HG03095 (cell line): ENCODE data around the gene TKTL1.

Source experiments
- ATAC-seq: cut with Tn5 transposase; IDR thresholded peaks from one replicate; pipeline ENCODE4 v1.9.1; 2021; ENCODE audit warnings: moderate library complexity; ENCODE audit not compliant: unreplicated experiment

Gene TKTL1

DNA sequence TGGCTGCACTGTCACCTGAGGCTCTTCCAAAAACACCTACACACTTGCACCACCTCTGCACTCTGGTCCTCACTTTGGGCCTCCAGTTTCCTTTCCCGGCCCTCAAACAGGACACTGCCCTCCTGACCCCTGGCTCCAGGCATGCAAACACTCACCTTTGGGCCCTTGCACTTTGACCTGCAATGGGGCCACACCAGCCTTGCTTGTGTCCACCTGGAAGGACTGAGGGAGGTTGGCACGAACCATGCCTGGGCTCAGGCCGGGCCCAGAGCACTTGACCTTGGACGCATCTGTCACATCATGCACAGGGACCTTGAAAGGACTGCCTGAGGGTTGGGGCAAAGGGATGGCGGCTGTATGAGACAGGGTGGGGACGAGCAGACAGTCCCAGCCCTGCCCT is 63.2 kb downstream of the TKTL1 start:
- ATAC-seq: no peak

GRCh38 chrX:154359362-154360154 is 64.0 kb downstream of the TKTL1 start:
- no peak for ATAC-seq

GRCh38 chrX:154360155-154360713 is 64.6 kb downstream of the TKTL1 start:
- ATAC-seq: no peak

- ATAC-seq: no peak
These were observed 66.6 kb downstream of the TKTL1 start for GRCh38 chrX:154362085-154362742.

- ATAC-seq: no peak
These were observed 68.3 kb downstream of the TKTL1 start for GRCh38 chrX:154363706-154364439.

DNA sequence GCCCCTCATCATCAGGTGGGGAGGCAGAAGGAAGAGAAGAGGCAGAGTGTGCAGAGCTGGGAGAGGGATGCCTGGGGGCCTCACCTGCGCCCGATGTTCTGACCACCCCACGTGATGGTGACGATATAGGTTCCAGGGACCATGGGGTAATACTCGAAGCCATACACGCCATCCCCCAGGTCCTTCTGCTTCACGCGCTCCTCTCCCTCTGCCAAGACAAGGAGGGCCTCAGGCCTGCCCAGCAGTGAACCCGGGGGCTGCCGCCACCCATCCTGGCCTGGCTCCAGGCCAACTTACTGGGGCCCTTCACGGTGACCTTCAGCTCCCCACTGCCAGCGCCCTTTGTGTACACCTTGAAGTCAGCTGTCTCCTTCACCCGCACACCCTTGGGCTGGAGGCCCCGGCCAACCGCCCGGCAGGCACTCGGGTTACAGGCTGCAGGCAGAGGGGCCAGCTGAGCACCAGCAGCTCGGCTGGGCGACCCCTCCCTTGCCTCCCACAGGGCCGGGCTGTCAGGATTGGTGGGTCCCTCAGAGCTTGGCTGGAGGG is 69.5 kb downstream of the TKTL1 start:
- no peak for ATAC-seq

GRCh38 chrX:154365997-154366665 is 70.5 kb downstream of the TKTL1 start:
- no peak for ATAC-seq

GRCh38 chrX:154366666-154367055 is 71.1 kb downstream of the TKTL1 start:
- ATAC-seq: no peak

- ATAC-seq: no peak
These were observed 72.1 kb downstream of the TKTL1 start for GRCh38 chrX:154367474-154368308.

DNA sequence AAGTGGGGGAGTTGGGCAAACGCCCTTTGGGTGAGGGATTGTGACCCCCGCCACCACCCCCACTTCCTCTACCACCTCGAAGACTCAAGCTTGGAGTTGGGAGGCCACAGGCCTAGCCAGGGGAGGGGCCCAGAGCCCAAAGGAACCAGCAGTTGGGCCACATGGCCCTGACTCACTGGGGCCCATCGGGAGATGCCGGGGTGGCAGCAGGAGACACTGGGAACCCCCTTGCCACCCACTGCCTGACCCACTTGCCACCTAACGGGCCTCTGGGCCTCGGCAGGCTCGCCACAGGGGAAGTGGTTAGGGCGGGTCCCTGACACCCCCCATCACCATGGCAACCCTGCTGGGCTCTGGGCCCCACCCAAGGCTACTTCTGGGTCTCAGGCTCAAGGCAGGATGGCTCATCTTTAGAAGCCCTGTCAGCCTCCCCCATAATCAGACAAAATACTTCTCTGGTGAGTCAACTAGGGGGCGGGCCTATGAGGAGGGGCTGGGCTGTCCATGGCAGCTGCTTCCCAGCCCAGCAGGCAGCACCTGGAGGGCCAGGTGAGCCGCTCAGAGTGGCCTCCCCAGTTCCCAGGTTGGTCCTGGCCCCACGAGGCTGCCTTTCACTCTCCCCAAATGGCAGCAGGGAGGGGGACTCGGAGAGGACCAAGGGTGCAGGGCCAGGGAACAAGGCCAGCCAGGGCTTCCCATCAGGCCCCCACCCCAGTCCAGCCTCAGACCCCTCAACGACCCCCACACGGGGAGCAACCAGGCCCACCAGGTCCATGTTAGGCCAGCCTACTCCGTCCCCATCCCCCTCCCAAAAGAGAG is 73.2 kb downstream of the TKTL1 start:
- no peak for ATAC-seq

- ATAC-seq: no peak
These were observed 74.1 kb downstream of the TKTL1 start for GRCh38 chrX:154369449-154370299.

- no peak for ATAC-seq
These were observed 74.9 kb downstream of the TKTL1 start for GRCh38 chrX:154370300-154371016.

DNA sequence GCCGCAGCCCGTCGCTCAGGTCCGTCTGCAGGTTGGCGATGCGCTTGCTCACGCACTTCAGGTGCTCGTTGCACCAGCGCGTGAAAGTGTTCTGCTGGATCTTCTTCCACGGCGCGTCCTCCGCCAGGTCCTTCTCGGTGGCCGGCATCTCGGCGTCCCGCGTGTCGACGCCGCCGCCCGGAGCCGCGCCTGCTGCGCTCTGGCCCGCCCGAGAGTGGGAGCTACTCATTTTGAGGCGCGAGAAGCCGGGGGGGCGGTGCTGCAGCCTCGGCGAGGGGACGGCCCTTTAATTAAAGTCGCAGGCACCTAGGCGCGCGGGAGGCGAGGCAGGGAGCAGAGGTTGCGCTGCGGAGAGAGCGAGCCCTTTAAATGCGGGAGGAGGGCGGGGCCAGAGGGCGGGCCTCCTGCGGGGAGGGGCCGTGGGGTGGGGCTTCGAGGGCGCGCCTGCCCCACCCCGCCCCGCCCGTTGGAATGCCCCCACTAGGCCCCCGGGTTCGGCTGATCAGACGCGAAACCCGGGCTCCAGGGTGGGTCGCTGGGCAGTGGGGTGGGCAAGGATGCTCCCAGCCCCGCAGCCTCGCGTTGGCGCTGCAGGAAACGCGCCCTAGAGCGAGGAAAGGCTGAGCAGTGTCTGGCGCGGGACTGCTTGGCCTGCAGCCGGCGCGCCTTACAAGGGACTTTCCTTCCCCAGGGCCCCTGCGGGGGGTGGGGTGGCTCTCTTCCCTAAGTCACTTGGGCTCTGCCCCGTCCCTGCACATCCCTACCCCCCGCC is 75.6 kb downstream of the TKTL1 start:
- ATAC-seq: peak; percentile 56

- ATAC-seq: peak; percentile 3
These were observed 76.2 kb downstream of the TKTL1 start for GRCh38 chrX:154371789-154372300.

DNA sequence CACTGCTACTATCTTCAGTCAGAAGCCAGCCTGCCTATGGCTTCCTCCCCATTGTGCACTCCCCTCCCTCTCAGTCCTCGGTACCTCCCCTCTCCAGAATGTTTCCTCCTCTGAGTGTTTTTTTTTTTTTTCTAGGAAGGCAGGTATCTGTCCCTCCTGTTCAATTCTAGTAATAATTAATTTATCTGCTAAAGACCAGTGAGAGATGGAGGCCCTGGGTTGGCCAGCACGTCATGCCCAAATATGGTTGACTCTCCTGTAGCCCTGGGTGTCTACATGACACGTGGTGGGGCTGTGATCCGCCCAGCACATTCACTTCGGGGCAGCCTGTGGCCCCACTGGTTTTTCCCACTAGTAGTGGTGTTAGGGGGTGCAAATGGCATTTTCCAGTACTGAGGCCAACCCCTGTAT is 77.0 kb downstream of the TKTL1 start:
- no peak for ATAC-seq
